ENCODE data around the gene SYNPO2.
"Not testable (repeated sequence)": the region's sequence is repeated elsewhere in the genome, so short reads cannot be mapped to it uniquely, and the experiment has no call there.

GRCh38 chr4:119022520-119022919, 133.9 kb downstream of the SYNPO2 start:
- TF ChIP-seq TAF1 (IDR thresholded peaks at IDR 0.05; ENCODE audit: borderline replicate concordance, low read depth, low read length); POLR2AphosphoS5 (IDR thresholded peaks at IDR 0.05; ENCODE audit: low read depth, low read length): not testable (repeated sequence)
